ENCODE measurements around the gene CAMTA1.

The CAMTA1 gene

GRCh38 chr1:7752512-7753417 is 967.5 kb downstream of the CAMTA1 start:
- peak; percentile 44 for DNase-seq

GRCh38 chr1:7753641-7754040 is 968.4 kb downstream of the CAMTA1 start:
- no peak for DNase-seq

GRCh38 chr1:7754234-7754633 is 969.0 kb downstream of the CAMTA1 start:
- DNase-seq = no peak

- no peak for DNase-seq
Measured at GRCh38 chr1:7755448-7755847, 970.2 kb downstream of the CAMTA1 start.

GRCh38 chr1:7760245-7760644 is 975.0 kb downstream of the CAMTA1 start:
- DNase-seq = no peak

- no peak for DNase-seq
Measured at GRCh38 chr1:7761103-7761502, 975.8 kb downstream of the CAMTA1 start.

GRCh38 chr1:7767176-7767575 is 981.9 kb downstream of the CAMTA1 start:
- DNase-seq = no peak

- no peak for DNase-seq
Measured at GRCh38 chr1:7768583-7768982, 983.3 kb downstream of the CAMTA1 start.

GRCh38 chr1:7769673-7770412 is 984.6 kb downstream of the CAMTA1 start:
- DNase-seq = no peak

GRCh38 chr1:7770669-7770996 is 985.4 kb downstream of the CAMTA1 start:
- no peak for DNase-seq

- peak; percentile 81 for DNase-seq
Measured at GRCh38 chr1:7770997-7771822, 986.0 kb downstream of the CAMTA1 start, which contains the start of gene VAMP3. Gene VAMP3 (plus strand): TSS chr1:7771296. CDS start chr1:7771384, 88 bp downstream.

- DNase-seq = no peak
Measured at GRCh38 chr1:7771823-7772299, 986.6 kb downstream of the CAMTA1 start.

GRCh38 chr1:7777591-7777990 is 992.3 kb downstream of the CAMTA1 start:
- no peak for DNase-seq

GRCh38 chr1:7778133-7778628 is 992.9 kb downstream of the CAMTA1 start:
- no peak for DNase-seq

GRCh38 chr1:7780976-7781375 is 995.7 kb downstream of the CAMTA1 start:
- DNase-seq = no peak

GRCh38 chr1:7781501-7781900 is 996.2 kb downstream of the CAMTA1 start:
- no peak for DNase-seq

- DNase-seq = no peak
Measured at GRCh38 chr1:7781923-7782495, 996.8 kb downstream of the CAMTA1 start.

GRCh38 chr1:7783178-7783711 is 998.0 kb downstream of the CAMTA1 start:
- DNase-seq = no peak

GRCh38 chr1:7783826-7784491 is 998.7 kb downstream of the CAMTA1 start, which contains the start of gene PER3:
Gene PER3 (plus strand): TSS chr1:7784291. CDS start chr1:7784878, 587 bp downstream.
- peak; percentile 91 for DNase-seq

- DNase-seq = no peak
Measured at GRCh38 chr1:7784492-7785071, 999.3 kb downstream of the CAMTA1 start.

GRCh38 chr1:7785108-7785507 is 999.9 kb downstream of the CAMTA1 start:
- no peak for DNase-seq
